K562 (cell line): Measurements from ENCODE around the gene LDLRAD1. TPM values are rescaled to one million over a fixed set of nuclear protein-coding genes. Genes with fewer than 3 reads are reported as not detected.

Source experiments
- ATAC-seq: fragments of 200-7000 bp; cut with Tn5 transposase; 3 replicates; pipeline ENCODE4 v1.9.1; 2020; ENCODE audit warnings: moderate library complexity
- BruUV-seq: library from RNA; stranded (reverse); fragments of 400-500 nt; replicated peaks from 2 replicates; lab custom pipeline; 2021; lab: Mats Ljungman, UMichigan
- CTCF ChIA-PET: fragments of 300-600 bp; formaldehyde crosslinking; extraction: SDS; loops from one replicate; lab custom pipeline; 2021; ENCODE audit warnings: low intra/inter-chr PET ratio; lab: Yijun Ruan, JAX
- POLR2A ChIA-PET: fragments of 300-600, 350-650 bp; sonication (Branson Sonifier 250); formaldehyde crosslinking; extraction: SDS; loops from one replicate; lab custom pipeline; 2021; ENCODE audit warnings: antibody characterized with exemption, inconsistent platforms; lab: Yijun Ruan, JAX
- DNase-seq, 4 experiments: peaks; one replicate each; pipeline versions ENCODE4 v3.0.0 to v3.0.0-alpha.2; 2011 to 2018; ENCODE audit warnings: low spot score in 3 of 4, mixed read lengths in 3 of 4; ENCODE audit errors: extremely low read depth in 1 of 4
- FAIRE-seq: peaks from 2 replicates; lab custom pipeline; 2011; peaks lifted over from hg19 to GRCh38; lab: Jason Lieb, UNC
- H2AFZ ChIP-seq: 2 replicates; pipeline ENCODE4 v1.6.0; 2011; ENCODE audit warnings: low read depth, low read length, control low read depth, inconsistent platforms
- H3K27ac ChIP-seq: fragments of 200-600 bp; 3 replicates; pipeline ENCODE4 v1.8.0; 2011; ENCODE audit warnings: low read depth, mild to moderate bottlenecking, control low read depth, inconsistent platforms, low read length, moderate library complexity, mixed read lengths; ENCODE audit errors: extremely low read depth
- H3K27me3 ChIP-seq, 2 experiments: fragments of 300-600 bp in 1 of 2; 2 replicates in 1 of 2; 3 replicates in 1 of 2; pipeline versions ENCODE4 v1.6.0 to v1.8.0; 2011; ENCODE audit warnings: inconsistent platforms in 2 of 2, low read length in 2 of 2, mild to moderate bottlenecking in 1 of 2, mixed read lengths in 1 of 2, moderate library complexity in 1 of 2; ENCODE audit not compliant: control insufficient read depth in 2 of 2, insufficient read depth in 2 of 2
- H3K36me3 ChIP-seq: fragments of 300-600 bp; 3 replicates; pipeline ENCODE4 v1.8.0; 2011; ENCODE audit warnings: mild to moderate bottlenecking, low read length, inconsistent platforms; ENCODE audit not compliant: control insufficient read depth, insufficient read depth
- H3K4me1 ChIP-seq, 2 experiments: fragments of 200-600 bp in 1 of 2; replicated peaks in 1 of 2; 2 replicates in 1 of 2; 3 replicates in 1 of 2; pipeline versions ENCODE4 v1.5.1 to v1.8.0; 2011; ENCODE audit warnings: inconsistent platforms in 2 of 2, low read length in 2 of 2, mild to moderate bottlenecking in 1 of 2, mixed read lengths in 1 of 2, moderate library complexity in 1 of 2; ENCODE audit not compliant: control insufficient read depth in 2 of 2, insufficient read depth in 2 of 2
- H3K4me2 ChIP-seq: 2 replicates; pipeline ENCODE4 v1.6.1; 2011; ENCODE audit warnings: low read length, control low read depth, inconsistent platforms, mixed read lengths; ENCODE audit not compliant: insufficient read depth
- H3K4me3 ChIP-seq: fragments of 200-600 bp; sonication (generic), shearing (Covaris generic); 2 replicates; pipeline ENCODE4 v1.5.1; 2016; ENCODE audit warnings: control low read depth, inconsistent platforms
- H3K79me2 ChIP-seq: fragments of 200-600 bp; 3 replicates; pipeline ENCODE4 v1.8.0; 2011; ENCODE audit warnings: low read length, inconsistent platforms; ENCODE audit not compliant: control insufficient read depth, insufficient read depth
- H3K9ac ChIP-seq, 2 experiments: 2 replicates each; pipeline versions ENCODE4 v1.6.0 to v1.6.1; 2011; ENCODE audit warnings: low read depth in 2 of 2, low read length in 2 of 2, control low read depth in 1 of 2, inconsistent platforms in 1 of 2, mild to moderate bottlenecking in 1 of 2, mixed read lengths in 1 of 2; ENCODE audit not compliant: insufficient read depth in 1 of 2
- H3K9me1 ChIP-seq: one replicate; pipeline ENCODE4 v1.6.0; 2011; ENCODE audit warnings: inconsistent platforms, mild to moderate bottlenecking, low read length, moderate library complexity; ENCODE audit not compliant: control insufficient read depth, insufficient read depth
- H3K9me3 ChIP-seq: replicated peaks from 2 replicates; pipeline ENCODE4 v1.5.1; 2011; ENCODE audit warnings: low read depth, low read length, inconsistent platforms; ENCODE audit not compliant: control insufficient read depth, insufficient read depth
- H4K20me1 ChIP-seq: replicated peaks from 2 replicates; pipeline ENCODE4 v1.6.1; 2011; ENCODE audit warnings: low read length, inconsistent platforms, mixed read lengths; ENCODE audit not compliant: control insufficient read depth, insufficient read depth
- KDM1A ChIP-seq, 2 experiments: fragments of 450-650 bp; IDR thresholded peaks; 2 replicates each; pipeline ENCODE4 v1.6.1; 2016; ENCODE audit warnings: mild to moderate bottlenecking in 2 of 2
- MTA3 ChIP-seq: fragments of 450-650 bp; formaldehyde crosslinking; IDR thresholded peaks from 2 replicates; pipeline ENCODE4 v1.6.1; 2017; ENCODE audit warnings: mild to moderate bottlenecking, borderline replicate concordance
- ZFP36 ChIP-seq: fragments of 150-350 bp; IDR thresholded peaks from 2 replicates; pipeline ENCODE4 v1.6.1; 2018; ENCODE audit warnings: low read length, low read depth; ENCODE audit not compliant: partially characterized antibody
- ZKSCAN3 ChIP-seq: fragments of 250-450 bp; sonication (Bioruptor Pico); IDR thresholded peaks from 2 replicates; pipeline ENCODE4 v1.4.0; 2020
- ZNF589 ChIP-seq: fragments of 200-800 bp; sonication (Bioruptor generic); IDR thresholded peaks from 2 replicates; pipeline ENCODE4 v1.6.1; 2016; ENCODE audit warnings: low read depth, missing genetic modification characterization, missing compliant biosample characterization
- WGBS: fragments of 100-300 bp; shearing (Covaris generic); methylation state at CpG from one replicate; pipeline ENCODE4 v1.1.6; 2016; ENCODE audit warnings: low coverage, mixed read lengths; ENCODE audit not compliant: insufficient coverage; ENCODE audit errors: missing lambda C conversion rate; 5-methylcytosine and 5-hydroxymethylcytosine counted together
- in situ Hi-C: fragments of 300-500 bp; cut with MboI; formaldehyde crosslinking; loops from 4 replicates; pipeline ENCODE4 v1.15.0; 2018; ENCODE audit warnings: inconsistent platforms, mixed read lengths
- intact Hi-C: fragments of 100-400 bp; cut with micrococcal nuclease; formaldehyde crosslinking; loops from 2 replicates; pipeline ENCODE4 v1.14.2; 2022
- polyA plus RNA-seq, 8 experiments: library from polyadenylated mRNA; depleted of rRNA in 4 of 8; stranded (reverse) in 5 of 8; unstranded in 3 of 8; fragments of >200 nt; fragmentation: Nextera tagmentation in 2 of 8; fragmentation: Illumina TruSeq in 1 of 8; extraction: Ambion mirVana in 2 of 8; extraction: Trizol in 1 of 8; gene quantifications; 2 replicates each; pipeline versions ENCODE4 v1.2.1 to v1.2.3, GENCODE V29; 2011 to 2014; ENCODE audit warnings: inconsistent platforms in 1 of 8, missing spikeins in 1 of 8
- total RNA-seq, 7 experiments: library from RNA; depleted of rRNA in 6 of 7; stranded (reverse); fragments of >200 nt in 6 of 7; fragmentation: Illumina TruSeq in 2 of 7; extraction: Trizol in 2 of 7; gene quantifications; 2 replicates each; pipeline versions ENCODE4 v1.2.1 to v1.2.3, GENCODE V29; 2011 to 2021; ENCODE audit warnings: low replicate concordance in 1 of 7

LDLRAD1 gene
- total and polyA plus RNA-seq, 9 of the 15 experiments (the other 6 are each of a cell fraction or from before 2014, with no cell fraction given): not detected

DNA sequence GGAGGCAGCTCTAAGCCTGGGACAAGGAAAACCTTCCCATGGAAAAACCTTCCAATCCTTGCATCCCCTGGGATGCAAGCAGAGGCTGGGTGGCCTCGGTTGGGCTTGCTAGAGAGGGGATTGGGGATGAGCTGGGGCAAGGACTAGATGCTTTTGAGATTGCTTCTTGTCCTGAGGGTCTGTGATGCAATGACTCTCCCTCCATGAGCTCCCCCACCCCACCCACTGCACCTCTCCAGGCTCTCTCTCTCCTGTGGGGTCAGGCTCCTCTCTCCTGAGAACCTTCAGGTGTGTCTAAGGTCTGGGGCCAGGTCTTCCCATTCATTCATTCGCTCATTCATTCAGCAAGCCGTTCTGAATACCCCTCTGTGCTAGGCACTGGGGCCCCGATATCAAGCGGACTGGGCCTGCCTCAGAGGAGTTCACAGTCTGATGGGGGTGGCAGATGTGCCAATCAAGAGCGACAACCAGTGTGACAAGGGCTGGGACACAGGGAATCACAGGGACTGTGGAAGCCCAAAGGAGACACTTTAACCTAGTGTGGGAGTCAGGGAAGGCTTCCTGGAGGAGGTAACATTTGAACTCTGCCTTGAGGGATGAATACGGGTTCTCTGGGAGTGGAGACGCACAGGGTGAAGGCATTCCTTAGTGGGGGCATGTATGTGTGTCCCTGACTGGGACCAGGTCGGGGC, 6.5 kb downstream of the LDLRAD1 start:
- Histone ChIP-seq H3K27ac (no peak overlapping the region), H3K9me1 (no peaks in the 10 kb centered on the region), H3K4me1 (peaks cover 0 to 6% of the 10 kb centered on the region in 2 experiments; a peak in 2 of 5 replicates), H3K9ac (no peak overlapping the region), H3K4me2 (no peak overlapping the region), H3K27me3 (peaks cover 54 to 86% of the 10 kb centered on the region in 2 experiments), H3K79me2 (no peaks in the 10 kb centered on the region), H4K20me1 (0 out of 2 replicates have a peak, but pooled peaks cover 11% of the 10 kb centered on the region), H3K36me3 (no peaks in the 10 kb centered on the region), H2AFZ (no peak overlapping the region), H3K4me3 (no peak overlapping the region), H3K9me3 (no peaks in the 10 kb centered on the region)
- no TSS peak for BruUV-seq
- in situ Hi-C loops (no loop called here), intact Hi-C loops (no loop called here)
- 2% methylated on average over 9 of the region's 9 CpGs for WGBS
- FAIRE-seq (no peak), ATAC-seq (no peak), DNase-seq (no peak)
- ChIA-PET CTCF (no interaction called here), POLR2A (no interaction called here)
- TF ChIP-seq ZKSCAN3 (CRISPR knock-in tag) (no peak), KDM1A (IDR thresholded peaks at IDR 0.05) (0 out of 4 replicates have a peak, but pooled peaks of 1 of the 2 experiments have one; percentile 12), MTA3 (no peak), ZNF589 (CRISPR knock-in tag) (no peak), ZFP36 (peak; percentile 94)
